ENCODE results near the gene P2RX7. TPM values are rescaled to one million over a fixed set of nuclear protein-coding genes. Genes with fewer than 3 reads are reported as not detected.

The P2RX7 gene
- total and polyA plus RNA-seq, 2 donors (not counting 3 experiments of a cell fraction or from before 2014, with no cell fraction given), result 1.3 to 8.1 TPM

GRCh38 chr12:121182222-121182893 is 49.7 kb downstream of the P2RX7 start:
- dilution Hi-C loops (cut with MboI; ENCODE audit: extremely low pct_ligation_motif_present, low sequenced_read_pairs) (no loop called here), intact Hi-C loops (cut with micrococcal nuclease) (no loop called here)
- DNase-seq (ENCODE audit: low read depth, low spot score), result no peak
- Histone ChIP-seq H3K4me3 (replicated peaks in 1 of 3; ENCODE audit: insufficient read depth in 1 of 3, low read depth in 1 of 3, low read length in 3 of 3) (no peak overlapping the region), H3K9me1 (replicated peaks; ENCODE audit: control insufficient read depth, extremely low read depth, insufficient read depth, low read length) (no peaks in the 10 kb centered on the region), H3K27ac (ENCODE audit: insufficient read depth, low read depth, low read length) (no peak overlapping the region), H4K20me1 (replicated peaks; ENCODE audit: control insufficient read depth, extremely low read depth, insufficient read depth, low read length) (no peaks in the 10 kb centered on the region), H3K9me3 (replicated peaks; ENCODE audit: control insufficient read depth, insufficient read depth, low read length) (no peaks in the 10 kb centered on the region), H2AFZ (ENCODE audit: low read depth, low read length) (no peak overlapping the region), H3K4me2 (ENCODE audit: insufficient read depth, low read length) (no peak overlapping the region), H3K36me3 (ENCODE audit: control insufficient read depth in 2 of 2, extremely low read depth in 1 of 2, insufficient read depth in 2 of 2, low read length in 2 of 2) (no peaks in the 10 kb centered on the region), H3K27me3 (ENCODE audit: control insufficient read depth in 2 of 2, insufficient read depth in 2 of 2, low read length in 2 of 2) (no peaks in the 10 kb centered on the region), H3K4me1 (ENCODE audit: control insufficient read depth, extremely low read depth, insufficient read depth, low read length) (peaks cover 7% of the 10 kb centered on the region), H3K79me2 (ENCODE audit: control insufficient read depth, insufficient read depth, low read length) (no peaks in the 10 kb centered on the region), H3K9ac (replicated peaks; ENCODE audit: extremely low read depth, insufficient read depth, low read length) (no peak overlapping the region)
- ChIA-PET POLR2A (no interaction called here), CTCF (interaction anchor here (1.4 to 1.7 kb wide), 2 partner anchors 12 to 28 kb away, joined by 3 to 4 read pairs; no protein-coding TSS in a partner anchor)
- BruUV-seq (replicated peaks), result no TSS peak
- FAIRE-seq, result no peak
- TF ChIP-seq FOS (IDR thresholded peaks at IDR 0.05; ENCODE audit: borderline replicate concordance, insufficient read depth, low read length), result no peak

DNA sequence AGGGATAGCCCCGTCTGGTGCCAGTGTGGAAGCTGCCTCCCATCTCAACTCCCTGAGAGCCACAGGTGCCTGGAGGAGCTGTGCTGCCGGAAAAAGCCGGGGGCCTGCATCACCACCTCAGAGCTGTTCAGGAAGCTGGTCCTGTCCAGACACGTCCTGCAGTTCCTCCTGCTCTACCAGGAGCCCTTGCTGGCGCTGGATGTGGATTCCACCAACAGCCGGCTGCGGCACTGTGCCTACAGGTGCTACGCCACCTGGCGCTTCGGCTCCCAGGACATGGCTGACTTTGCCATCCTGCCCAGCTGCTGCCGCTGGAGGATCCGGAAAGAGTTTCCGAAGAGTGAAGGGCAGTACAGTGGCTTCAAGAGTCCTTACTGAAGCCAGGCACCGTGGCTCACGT is 51.7 kb downstream of the P2RX7 start:
- ChIA-PET POLR2A (no interaction called here), CTCF (no interaction called here)
- FAIRE-seq (no peak), DNase-seq (ENCODE audit: low read depth, low spot score) (no peak)
- no TSS peak for BruUV-seq (replicated peaks)
- H4K20me1 ChIP-seq (replicated peaks; ENCODE audit: control insufficient read depth, extremely low read depth, insufficient read depth, low read length), result no peaks in the 10 kb centered on the region
- no peak overlapping the region for H2AFZ ChIP-seq (ENCODE audit: low read depth, low read length)
- no peaks in the 10 kb centered on the region for H3K9me3 ChIP-seq (replicated peaks; ENCODE audit: control insufficient read depth, insufficient read depth, low read length)
- peaks cover 21% of the 10 kb centered on the region for H3K4me1 ChIP-seq (ENCODE audit: control insufficient read depth, extremely low read depth, insufficient read depth, low read length)
- H3K9me1 ChIP-seq (replicated peaks; ENCODE audit: control insufficient read depth, extremely low read depth, insufficient read depth, low read length), result no peaks in the 10 kb centered on the region
- no peak for TF ChIP-seq JUN (IDR thresholded peaks at IDR 0.05; ENCODE audit: borderline replicate concordance, insufficient read depth, insufficient read length, low read depth)
- no peak for TF ChIP-seq GATA2 (IDR thresholded peaks at IDR 0.05; ENCODE audit: insufficient read depth, insufficient read length, low read depth, low read length)
- TF ChIP-seq POLR2AphosphoS5 (IDR thresholded peaks at IDR 0.05; ENCODE audit: insufficient read depth, low read depth, low read length), result no peak
- no peak for TF ChIP-seq CTCF (IDR thresholded peaks at IDR 0.05; ENCODE audit: extremely low read depth in 1 of 2, insufficient read depth in 1 of 2, low read depth in 1 of 2, low read length in 2 of 2)
- TF ChIP-seq, protein P1, sequence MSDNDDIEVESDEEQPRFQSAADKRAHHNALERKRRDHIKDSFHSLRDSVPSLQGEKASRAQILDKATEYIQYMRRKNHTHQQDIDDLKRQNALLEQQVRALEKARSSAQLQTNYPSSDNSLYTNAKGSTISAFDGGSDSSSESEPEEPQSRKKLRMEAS (IDR thresholded peaks at IDR 0.05; ENCODE audit: insufficient read depth, insufficient read length), result no peak
- TF ChIP-seq MYC (IDR thresholded peaks at IDR 0.05; ENCODE audit: low read depth, low read length), result no peak
- no peak for TF ChIP-seq FOS (IDR thresholded peaks at IDR 0.05; ENCODE audit: borderline replicate concordance, insufficient read depth, low read length)
- no peak for TF ChIP-seq EZH2 (IDR thresholded peaks at IDR 0.05; ENCODE audit: borderline replicate concordance, low read depth, low read length, severe bottlenecking)
- no peak for TF ChIP-seq POLR2A (IDR thresholded peaks at IDR 0.05; ENCODE audit: low read depth, low read length)
- intact Hi-C loops (cut with micrococcal nuclease) (no loop called here), dilution Hi-C loops (cut with MboI; ENCODE audit: extremely low pct_ligation_motif_present, low sequenced_read_pairs) (no loop called here)
- no peaks in the 10 kb centered on the region for H3K36me3 ChIP-seq (ENCODE audit: control insufficient read depth in 2 of 2, extremely low read depth in 1 of 2, insufficient read depth in 2 of 2, low read length in 2 of 2)
- no peak overlapping the region for H3K4me3 ChIP-seq (replicated peaks in 1 of 3; ENCODE audit: insufficient read depth in 1 of 3, low read depth in 1 of 3, low read length in 3 of 3)
- no peaks in the 10 kb centered on the region for H3K79me2 ChIP-seq (ENCODE audit: control insufficient read depth, insufficient read depth, low read length)
- no peak overlapping the region for H3K4me2 ChIP-seq (ENCODE audit: insufficient read depth, low read length)
- no peaks in the 10 kb centered on the region for H3K27me3 ChIP-seq (ENCODE audit: control insufficient read depth in 2 of 2, insufficient read depth in 2 of 2, low read length in 2 of 2)
- H3K27ac ChIP-seq (ENCODE audit: insufficient read depth, low read depth, low read length), result no peak overlapping the region
- H3K9ac ChIP-seq (replicated peaks; ENCODE audit: extremely low read depth, insufficient read depth, low read length), result no peak overlapping the region

All from endothelial cell of umbilical vein (primary cell).